ENCODE data around the gene LMF1.

DNA sequence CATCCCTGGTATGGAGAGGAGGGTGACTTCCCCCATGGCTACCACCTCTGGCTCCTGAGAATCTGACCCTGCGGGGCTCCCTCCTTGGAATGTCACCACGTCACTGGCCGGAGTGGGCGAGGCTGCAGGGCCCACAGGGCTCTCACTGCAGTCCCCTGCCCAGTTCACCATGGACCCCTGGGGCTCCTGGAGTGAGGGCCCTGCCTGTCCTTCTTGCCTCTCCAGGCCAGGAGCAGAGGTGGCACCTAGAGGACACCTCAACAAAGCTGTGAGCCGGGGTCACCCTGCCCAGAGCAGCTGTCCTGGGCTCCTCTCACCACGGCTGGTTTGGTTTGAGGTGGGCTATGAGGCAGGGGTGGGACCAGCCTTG is 102.4 kb downstream of the LMF1 start:
- TF ChIP-seq, protein P1, sequence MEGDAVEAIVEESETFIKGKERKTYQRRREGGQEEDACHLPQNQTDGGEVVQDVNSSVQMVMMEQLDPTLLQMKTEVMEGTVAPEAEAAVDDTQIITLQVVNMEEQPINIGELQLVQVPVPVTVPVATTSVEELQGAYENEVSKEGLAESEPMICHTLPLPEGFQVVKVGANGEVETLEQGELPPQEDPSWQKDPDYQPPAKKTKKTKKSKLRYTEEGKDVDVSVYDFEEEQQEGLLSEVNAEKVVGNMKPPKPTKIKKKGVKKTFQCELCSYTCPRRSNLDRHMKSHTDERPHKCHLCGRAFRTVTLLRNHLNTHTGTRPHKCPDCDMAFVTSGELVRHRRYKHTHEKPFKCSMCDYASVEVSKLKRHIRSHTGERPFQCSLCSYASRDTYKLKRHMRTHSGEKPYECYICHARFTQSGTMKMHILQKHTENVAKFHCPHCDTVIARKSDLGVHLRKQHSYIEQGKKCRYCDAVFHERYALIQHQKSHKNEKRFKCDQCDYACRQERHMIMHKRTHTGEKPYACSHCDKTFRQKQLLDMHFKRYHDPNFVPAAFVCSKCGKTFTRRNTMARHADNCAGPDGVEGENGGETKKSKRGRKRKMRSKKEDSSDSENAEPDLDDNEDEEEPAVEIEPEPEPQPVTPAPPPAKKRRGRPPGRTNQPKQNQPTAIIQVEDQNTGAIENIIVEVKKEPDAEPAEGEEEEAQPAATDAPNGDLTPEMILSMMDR (conservative IDR thresholded peaks at IDR 0.05 in 1 of 2, IDR thresholded peaks at IDR 0.05 in 1 of 2; ENCODE audit: extremely low read depth in 1 of 2, insufficient read depth in 1 of 2, low read depth in 1 of 2, low read length in 2 of 2) = no peak
- TF ChIP-seq EZH2 (IDR thresholded peaks at IDR 0.05; ENCODE audit: borderline replicate concordance, low read length) = no peak

All from mammary epithelial cell (primary cell).